ENCODE measurements around the gene DOCK4. TPM values are rescaled to one million over a fixed set of nuclear protein-coding genes. Genes with fewer than 3 reads are reported as not detected.

The DOCK4 gene
- total and polyA plus RNA-seq, 4 donors: 2.9 to 94.3 (median 20.0) TPM

DNA sequence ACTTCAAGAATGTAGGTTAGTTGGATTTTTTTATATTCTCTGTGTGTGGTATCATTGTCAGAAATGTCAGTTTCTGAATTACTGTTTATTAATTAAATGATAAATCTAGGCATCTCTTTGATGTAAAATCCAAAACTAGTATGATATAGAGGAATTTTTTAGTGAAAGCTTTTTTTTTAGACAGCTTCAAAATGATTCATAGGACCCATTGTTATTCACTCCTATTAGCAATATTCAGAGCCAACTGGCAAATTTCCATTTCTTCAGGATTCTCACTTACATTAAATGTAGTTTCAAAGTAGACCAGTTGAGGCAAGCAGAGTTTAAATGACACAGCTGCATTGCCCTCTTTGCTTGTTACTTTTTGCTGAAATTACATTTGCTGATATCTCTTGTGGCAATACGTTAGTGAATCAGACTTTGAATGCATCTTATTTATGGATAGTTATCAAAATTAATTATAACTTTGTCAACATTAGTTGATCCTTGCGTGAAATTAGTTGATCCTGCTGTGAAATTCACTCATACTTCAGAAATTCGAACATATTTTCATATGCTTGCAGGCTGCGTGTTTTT lies 20.6 kb upstream of the DOCK4 start:
- Histone ChIP-seq H3K4me1 (ENCODE audit: control insufficient read depth in 1 of 2, insufficient read depth in 2 of 2, low read length in 2 of 2) (peaks cover 0 to 2% of the 10 kb centered on the region in 2 donors), H3K27me3 (ENCODE audit: control insufficient read depth in 1 of 2, insufficient read depth in 2 of 2, low read length in 1 of 2) (no peaks in the 10 kb centered on the region), H3K27ac (ENCODE audit: low read depth in 1 of 2, low read length in 2 of 2) (no peak overlapping the region), H3K36me3 (ENCODE audit: control insufficient read depth in 1 of 2, insufficient read depth in 2 of 2, low read length in 1 of 2) (no peaks in the 10 kb centered on the region), H3K4me3 (ENCODE audit: low read length in 2 of 2) (no peak overlapping the region), H3K9me3 (ENCODE audit: control insufficient read depth, low read length) (no peaks in the 10 kb centered on the region)
- ATAC-seq (ENCODE audit: low FRiP score) (no peak), DNase-seq (no peak)
- intact Hi-C loops (cut with DNase I): no loop called here
- 93 to 95% methylated on average over 4 of the region's 4 CpGs for whole genome bisulfite sequencing, 2 donors

DNA sequence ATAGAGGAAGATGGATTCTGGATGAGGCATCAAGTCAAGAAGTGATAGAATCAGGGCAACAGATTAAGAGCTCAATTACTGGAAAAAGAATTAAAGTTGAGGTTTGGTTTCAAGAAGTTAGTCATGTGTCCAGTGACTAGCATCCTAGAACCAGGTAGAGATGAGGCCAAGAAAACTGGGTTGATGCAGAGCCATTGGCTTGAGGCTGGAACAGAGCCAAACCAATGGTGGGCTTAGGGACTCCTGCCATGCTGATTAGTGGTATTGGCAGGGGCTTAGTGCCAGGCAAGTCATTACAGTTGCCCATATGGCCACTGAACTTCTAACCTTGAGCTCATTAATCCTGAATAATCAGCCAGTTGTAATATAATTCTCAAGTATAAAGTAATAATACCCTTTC lies 18.8 kb upstream of the DOCK4 start:
- Histone ChIP-seq H3K27ac (ENCODE audit: low read depth in 1 of 2, low read length in 2 of 2) (no peak overlapping the region), H3K36me3 (ENCODE audit: control insufficient read depth in 1 of 2, insufficient read depth in 2 of 2, low read length in 1 of 2) (no peaks in the 10 kb centered on the region), H3K9me3 (ENCODE audit: control insufficient read depth, low read length) (no peaks in the 10 kb centered on the region), H3K27me3 (ENCODE audit: control insufficient read depth in 1 of 2, insufficient read depth in 2 of 2, low read length in 1 of 2) (no peaks in the 10 kb centered on the region), H3K4me1 (ENCODE audit: control insufficient read depth in 1 of 2, insufficient read depth in 2 of 2, low read length in 2 of 2) (peaks cover 0 to 2% of the 10 kb centered on the region in 2 donors), H3K4me3 (ENCODE audit: low read length in 2 of 2) (no peak overlapping the region)
- ATAC-seq (ENCODE audit: low FRiP score): no peak
- DNase-seq: no peak
- intact Hi-C loops (cut with DNase I): no loop called here

DNA sequence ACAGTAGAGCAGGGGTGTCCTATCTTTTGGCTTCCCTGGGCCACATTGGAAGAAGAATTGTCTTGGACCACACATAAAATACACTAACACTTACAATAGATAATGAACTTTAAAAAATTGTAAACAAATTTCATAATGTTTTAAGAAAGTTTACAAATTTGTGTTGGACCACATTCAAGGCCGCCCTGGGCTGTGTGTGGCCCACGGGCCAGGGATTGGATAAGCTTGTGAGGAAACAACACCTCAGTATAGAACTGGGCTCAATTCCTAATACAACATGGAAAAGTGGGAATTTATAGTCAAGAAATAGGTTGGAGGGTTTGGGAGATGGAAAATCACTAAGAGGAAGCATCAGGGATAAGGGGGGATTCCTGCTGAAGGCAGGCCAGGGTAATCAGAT lies 18.0 kb upstream of the DOCK4 start:
- 66 to 67% methylated on average over 2 of the region's 2 CpGs for WGBS, 2 donors
- DNase-seq (no peak), ATAC-seq (ENCODE audit: low FRiP score) (no peak)
- peaks cover 0 to 2% of the 10 kb centered on the region in 2 donors for H3K4me1 ChIP-seq (ENCODE audit: control insufficient read depth in 1 of 2, insufficient read depth in 2 of 2, low read length in 2 of 2)
- H3K27ac ChIP-seq (ENCODE audit: low read depth in 1 of 2, low read length in 2 of 2): no peak overlapping the region
- no peaks in the 10 kb centered on the region for H3K9me3 ChIP-seq (ENCODE audit: control insufficient read depth, low read length)
- no peak overlapping the region for H3K4me3 ChIP-seq (ENCODE audit: low read length in 2 of 2)
- H3K27me3 ChIP-seq (ENCODE audit: control insufficient read depth in 1 of 2, insufficient read depth in 2 of 2, low read length in 1 of 2): no peaks in the 10 kb centered on the region
- H3K36me3 ChIP-seq (ENCODE audit: control insufficient read depth in 1 of 2, insufficient read depth in 2 of 2, low read length in 1 of 2): no peaks in the 10 kb centered on the region
- intact Hi-C loops (cut with DNase I): no loop called here

DNA sequence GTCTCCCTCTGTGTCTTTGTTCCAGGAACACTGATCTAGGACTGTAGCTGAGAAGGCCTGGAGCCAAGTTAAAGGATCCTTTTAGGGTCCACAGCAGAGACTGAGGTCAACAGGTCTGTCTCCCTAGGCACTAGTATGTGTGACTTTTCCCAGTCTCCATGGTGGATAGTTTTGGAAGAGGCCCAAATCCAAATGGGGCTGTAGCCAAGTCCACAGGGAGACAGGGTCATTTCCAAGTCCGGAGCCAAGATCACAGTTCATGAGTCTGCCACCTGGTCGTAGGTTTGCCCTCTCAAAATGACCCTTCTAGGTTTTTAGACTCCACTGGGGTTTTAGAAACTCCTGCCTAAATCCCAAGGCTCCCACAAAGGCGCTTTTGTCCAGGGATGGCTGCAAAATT lies 17.1 kb upstream of the DOCK4 start:
- Histone ChIP-seq H3K4me3 (ENCODE audit: low read length in 2 of 2) (no peak overlapping the region), H3K27ac (ENCODE audit: low read depth in 1 of 2, low read length in 2 of 2) (no peak overlapping the region), H3K9me3 (ENCODE audit: control insufficient read depth, low read length) (no peaks in the 10 kb centered on the region), H3K36me3 (ENCODE audit: control insufficient read depth in 1 of 2, insufficient read depth in 2 of 2, low read length in 1 of 2) (no peaks in the 10 kb centered on the region), H3K27me3 (ENCODE audit: control insufficient read depth in 1 of 2, insufficient read depth in 2 of 2, low read length in 1 of 2) (no peaks in the 10 kb centered on the region), H3K4me1 (ENCODE audit: control insufficient read depth in 1 of 2, insufficient read depth in 2 of 2, low read length in 2 of 2) (peaks cover 0 to 2% of the 10 kb centered on the region in 2 donors)
- intact Hi-C loops (cut with DNase I): no loop called here
- 82 to 84% methylated on average over 3 of the region's 3 CpGs for WGBS, 2 donors
- DNase-seq: no peak
- no peak for ATAC-seq (ENCODE audit: low FRiP score)

DNA sequence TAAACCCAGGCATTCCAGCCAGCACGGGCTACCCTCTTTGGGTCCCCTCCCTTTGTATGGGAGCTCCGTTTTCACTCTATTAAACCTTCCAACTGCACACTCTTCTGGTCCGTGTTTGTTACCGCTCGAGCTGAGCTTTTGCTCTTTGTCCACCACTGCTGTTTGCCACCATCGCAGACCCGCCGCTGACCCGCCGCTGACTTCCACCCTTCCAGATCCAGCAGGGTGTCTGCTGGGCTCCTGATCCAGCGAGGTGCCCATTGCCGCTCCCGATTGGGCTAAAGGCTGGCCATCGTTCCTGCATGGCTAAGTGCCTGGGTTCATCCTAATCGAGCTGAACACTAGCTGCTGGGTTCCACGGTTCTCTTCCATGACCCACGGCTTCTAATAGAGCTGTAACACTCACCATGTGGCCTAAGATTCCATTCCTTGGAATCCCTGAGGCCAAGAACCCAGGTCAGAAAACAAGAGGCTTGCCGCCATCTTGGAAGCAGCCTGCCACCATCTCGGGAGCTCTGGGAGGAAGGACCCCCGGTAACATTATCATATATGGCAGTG lies 14.8 kb upstream of the DOCK4 start:
- no peak for DNase-seq

DNA sequence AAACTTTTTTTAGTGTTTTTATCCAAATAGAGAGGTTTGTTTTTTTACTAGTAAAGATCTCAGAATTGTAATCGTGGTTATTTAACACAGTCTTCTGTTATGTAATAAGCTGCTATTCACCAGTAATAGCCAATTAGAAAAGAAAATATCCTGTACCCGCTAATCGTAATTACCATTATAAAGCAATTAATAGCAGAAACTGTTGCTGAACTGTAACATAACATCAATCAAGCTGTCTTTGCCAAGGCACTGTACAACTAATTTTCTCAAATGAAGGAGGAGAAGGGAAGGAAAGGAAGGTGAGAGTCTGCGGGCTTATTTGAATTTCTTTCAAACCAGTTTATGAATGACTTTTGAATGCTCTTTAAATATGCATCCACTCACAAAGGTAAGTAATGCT lies 9.6 kb upstream of the DOCK4 start:
- Histone ChIP-seq H3K4me1 (ENCODE audit: control insufficient read depth in 1 of 2, insufficient read depth in 2 of 2, low read length in 2 of 2) (peaks cover 0 to 2% of the 10 kb centered on the region in 2 donors), H3K36me3 (ENCODE audit: control insufficient read depth in 1 of 2, insufficient read depth in 2 of 2, low read length in 1 of 2) (no peaks in the 10 kb centered on the region), H3K4me3 (ENCODE audit: low read length in 2 of 2) (no peak overlapping the region), H3K27me3 (ENCODE audit: control insufficient read depth in 1 of 2, insufficient read depth in 2 of 2, low read length in 1 of 2) (no peaks in the 10 kb centered on the region), H3K9me3 (ENCODE audit: control insufficient read depth, low read length) (no peaks in the 10 kb centered on the region), H3K27ac (ENCODE audit: low read depth in 1 of 2, low read length in 2 of 2) (no peak overlapping the region)
- 69 to 72% methylated on average over 4 of the region's 4 CpGs for WGBS, 2 donors
- DNase-seq (no peak), ATAC-seq (ENCODE audit: low FRiP score) (no peak)
- intact Hi-C loops (cut with DNase I): no loop called here

More for the DNA sequence above, 14.8 kb upstream of the DOCK4 start:
- no peaks in the 10 kb centered on the region for H3K36me3 ChIP-seq (ENCODE audit: control insufficient read depth in 1 of 2, insufficient read depth in 2 of 2, low read length in 1 of 2)
- intact Hi-C loops (cut with DNase I): no loop called here
- ATAC-seq (ENCODE audit: low FRiP score): no peak
- H3K4me3 ChIP-seq (ENCODE audit: low read length in 2 of 2): no peak overlapping the region
- no peaks in the 10 kb centered on the region for H3K9me3 ChIP-seq (ENCODE audit: control insufficient read depth, low read length)
- peaks cover 0 to 2% of the 10 kb centered on the region in 2 donors for H3K4me1 ChIP-seq (ENCODE audit: control insufficient read depth in 1 of 2, insufficient read depth in 2 of 2, low read length in 2 of 2)
- WGBS, 2 donors: 91 to 93% methylated on average over 20 of the region's 20 CpGs
- H3K27ac ChIP-seq (ENCODE audit: low read depth in 1 of 2, low read length in 2 of 2): no peak overlapping the region
- no peaks in the 10 kb centered on the region for H3K27me3 ChIP-seq (ENCODE audit: control insufficient read depth in 1 of 2, insufficient read depth in 2 of 2, low read length in 1 of 2)

DNA sequence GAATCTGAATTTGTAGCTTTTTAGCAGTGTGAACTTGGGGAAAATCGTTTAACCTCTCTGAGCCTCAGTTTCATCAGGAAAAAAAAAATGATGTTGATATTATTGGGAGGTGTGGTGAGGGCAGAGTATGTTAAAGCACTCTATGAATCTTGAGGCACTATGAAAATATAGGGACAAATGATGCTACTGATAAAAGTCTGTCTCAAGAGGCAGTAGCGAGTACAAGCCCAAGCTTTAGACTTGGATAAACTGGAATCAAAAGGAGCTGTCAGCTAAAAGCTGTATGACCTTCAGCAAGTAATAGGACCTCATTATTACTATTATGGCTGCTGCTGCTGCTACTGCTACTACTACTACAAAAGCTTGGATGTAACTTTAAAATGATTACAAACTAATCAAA lies 8.7 kb upstream of the DOCK4 start:
- DNase-seq (no peak), ATAC-seq (ENCODE audit: low FRiP score) (no peak)
- H3K27ac ChIP-seq (ENCODE audit: low read depth in 1 of 2, low read length in 2 of 2): no peak overlapping the region
- no peak overlapping the region for H3K4me3 ChIP-seq (ENCODE audit: low read length in 2 of 2)
- no peaks in the 10 kb centered on the region for H3K36me3 ChIP-seq (ENCODE audit: control insufficient read depth in 1 of 2, insufficient read depth in 2 of 2, low read length in 1 of 2)
- 89 to 93% methylated on average over 2 of the region's 2 CpGs for WGBS, 2 donors
- peaks cover 0 to 2% of the 10 kb centered on the region in 2 donors for H3K4me1 ChIP-seq (ENCODE audit: control insufficient read depth in 1 of 2, insufficient read depth in 2 of 2, low read length in 2 of 2)
- H3K9me3 ChIP-seq (ENCODE audit: control insufficient read depth, low read length): no peaks in the 10 kb centered on the region
- intact Hi-C loops (cut with DNase I): no loop called here
- H3K27me3 ChIP-seq (ENCODE audit: control insufficient read depth in 1 of 2, insufficient read depth in 2 of 2, low read length in 1 of 2): no peaks in the 10 kb centered on the region

DNA sequence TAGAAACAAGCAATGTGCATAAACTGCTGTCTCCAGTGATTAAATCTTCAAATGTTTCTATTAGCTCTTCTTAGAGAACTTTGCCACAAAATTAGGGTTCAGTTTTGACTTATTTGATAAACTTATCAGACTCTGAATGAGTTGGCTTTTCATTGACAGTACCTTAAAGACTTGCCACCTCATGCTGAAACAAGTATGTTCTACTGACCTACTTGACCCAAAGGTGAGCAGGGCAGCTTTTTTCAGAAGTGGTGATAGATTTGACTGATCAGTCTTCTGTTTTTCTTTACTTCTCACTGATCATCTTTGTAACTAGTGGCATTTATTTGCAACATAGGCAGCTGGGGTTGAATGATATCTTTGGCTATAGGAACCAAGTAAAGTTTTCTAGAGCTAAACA lies 8.1 kb upstream of the DOCK4 start:
- H3K9me3 ChIP-seq (ENCODE audit: control insufficient read depth, low read length): no peaks in the 10 kb centered on the region
- H3K4me3 ChIP-seq (ENCODE audit: low read length in 2 of 2): no peak overlapping the region
- no peaks in the 10 kb centered on the region for H3K27me3 ChIP-seq (ENCODE audit: control insufficient read depth in 1 of 2, insufficient read depth in 2 of 2, low read length in 1 of 2)
- no peak for ATAC-seq (ENCODE audit: low FRiP score)
- intact Hi-C loops (cut with DNase I): no loop called here
- no peaks in the 10 kb centered on the region for H3K36me3 ChIP-seq (ENCODE audit: control insufficient read depth in 1 of 2, insufficient read depth in 2 of 2, low read length in 1 of 2)
- DNase-seq: no peak
- peaks cover 0 to 2% of the 10 kb centered on the region in 2 donors for H3K4me1 ChIP-seq (ENCODE audit: control insufficient read depth in 1 of 2, insufficient read depth in 2 of 2, low read length in 2 of 2)
- H3K27ac ChIP-seq (ENCODE audit: low read depth in 1 of 2, low read length in 2 of 2): no peak overlapping the region

DNA sequence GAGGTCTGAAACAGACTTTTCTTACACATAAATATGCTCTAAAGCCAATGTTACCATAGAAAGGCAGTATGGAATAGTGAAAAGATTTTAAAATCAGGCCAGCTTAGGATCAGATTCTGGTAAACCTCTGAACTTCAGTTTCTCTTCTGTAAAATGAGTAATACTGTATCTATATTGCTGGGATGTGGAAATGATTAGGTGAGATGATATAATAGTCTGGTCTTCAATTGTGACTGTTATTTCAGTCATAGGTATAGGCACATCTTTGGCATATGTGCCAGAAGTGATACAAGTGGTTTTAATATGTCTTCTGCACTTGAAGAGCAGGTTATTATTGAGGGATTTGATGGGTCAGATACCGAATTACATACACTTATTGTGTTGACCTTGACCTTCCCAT lies 7.5 kb upstream of the DOCK4 start:
- DNase-seq (no peak), ATAC-seq (ENCODE audit: low FRiP score) (no peak)
- no peaks in the 10 kb centered on the region for H3K27me3 ChIP-seq (ENCODE audit: control insufficient read depth in 1 of 2, insufficient read depth in 2 of 2, low read length in 1 of 2)
- H3K9me3 ChIP-seq (ENCODE audit: control insufficient read depth, low read length): no peaks in the 10 kb centered on the region
- intact Hi-C loops (cut with DNase I): no loop called here
- H3K36me3 ChIP-seq (ENCODE audit: control insufficient read depth in 1 of 2, insufficient read depth in 2 of 2, low read length in 1 of 2): no peaks in the 10 kb centered on the region
- no peak overlapping the region for H3K4me3 ChIP-seq (ENCODE audit: low read length in 2 of 2)
- H3K4me1 ChIP-seq (ENCODE audit: control insufficient read depth in 1 of 2, insufficient read depth in 2 of 2, low read length in 2 of 2): peaks cover 0 to 2% of the 10 kb centered on the region in 2 donors
- 95 to 100% methylated on average over 1 of the region's 1 CpG for WGBS, 2 donors
- H3K27ac ChIP-seq (ENCODE audit: low read depth in 1 of 2, low read length in 2 of 2): no peak overlapping the region
